ENCODE results near the gene FAXDC2.

Gene FAXDC2

GRCh38 chr5:154850255-154851062, at the start of gene FAXDC2:
Gene FAXDC2, minus strand, starts transcription at chr5:154850603. Its CDS starts 12,425 bp downstream, at chr5:154838178.
- DNase-seq (ENCODE audit: low read depth), result no peak

- no peak for DNase-seq (ENCODE audit: low read depth)
These were observed 49.7 kb upstream of the FAXDC2 start for GRCh38 chr5:154900066-154900465.

GRCh38 chr5:154899151-154899816, 48.9 kb upstream of the FAXDC2 start:
- no peak for DNase-seq (ENCODE audit: low read depth)

GRCh38 chr5:154898210-154898609, 47.8 kb upstream of the FAXDC2 start:
- DNase-seq (ENCODE audit: low read depth), result no peak

GRCh38 chr5:154896562-154897165, 46.3 kb upstream of the FAXDC2 start:
- DNase-seq (ENCODE audit: low read depth), result no peak

- no peak for DNase-seq (ENCODE audit: low read depth)
These were observed 45.5 kb upstream of the FAXDC2 start for GRCh38 chr5:154895606-154896561.

GRCh38 chr5:154893381-154893780, 43.0 kb upstream of the FAXDC2 start:
- DNase-seq (ENCODE audit: low read depth), result no peak

GRCh38 chr5:154892369-154892771, 42.0 kb upstream of the FAXDC2 start:
- no peak for DNase-seq (ENCODE audit: low read depth)

- DNase-seq (ENCODE audit: low read depth), result no peak
These were observed 35.0 kb upstream of the FAXDC2 start for GRCh38 chr5:154885439-154885838.

GRCh38 chr5:154884424-154884823, 34.0 kb upstream of the FAXDC2 start:
- no peak for DNase-seq (ENCODE audit: low read depth)

- DNase-seq (ENCODE audit: low read depth), result no peak
These were observed 31.6 kb upstream of the FAXDC2 start for GRCh38 chr5:154881986-154882385.

- DNase-seq (ENCODE audit: low read depth), result no peak
These were observed 28.4 kb upstream of the FAXDC2 start for GRCh38 chr5:154878642-154879335.

GRCh38 chr5:154873791-154874331, 23.5 kb upstream of the FAXDC2 start:
- DNase-seq (ENCODE audit: low read depth), result no peak

GRCh38 chr5:154871734-154872133, 21.3 kb upstream of the FAXDC2 start:
- no peak for DNase-seq (ENCODE audit: low read depth)

GRCh38 chr5:154868702-154869101, 18.3 kb upstream of the FAXDC2 start:
- DNase-seq (ENCODE audit: low read depth), result no peak

- DNase-seq (ENCODE audit: low read depth), result no peak
These were observed 16.4 kb upstream of the FAXDC2 start for GRCh38 chr5:154866841-154867240.

GRCh38 chr5:154865466-154866184, 15.2 kb upstream of the FAXDC2 start:
- DNase-seq (ENCODE audit: low read depth), result no peak

GRCh38 chr5:154863291-154864080, 13.1 kb upstream of the FAXDC2 start:
- DNase-seq (ENCODE audit: low read depth), result no peak

- DNase-seq (ENCODE audit: low read depth), result no peak
These were observed 12.4 kb upstream of the FAXDC2 start for GRCh38 chr5:154862766-154863165.
